ENCODE data around the gene RORC. TPM values are rescaled to one million over a fixed set of nuclear protein-coding genes. Genes with fewer than 3 reads are reported as not detected.

RORC gene
- total RNA-seq, 1 experiment from 2014 or later = 0.44 TPM

DNA sequence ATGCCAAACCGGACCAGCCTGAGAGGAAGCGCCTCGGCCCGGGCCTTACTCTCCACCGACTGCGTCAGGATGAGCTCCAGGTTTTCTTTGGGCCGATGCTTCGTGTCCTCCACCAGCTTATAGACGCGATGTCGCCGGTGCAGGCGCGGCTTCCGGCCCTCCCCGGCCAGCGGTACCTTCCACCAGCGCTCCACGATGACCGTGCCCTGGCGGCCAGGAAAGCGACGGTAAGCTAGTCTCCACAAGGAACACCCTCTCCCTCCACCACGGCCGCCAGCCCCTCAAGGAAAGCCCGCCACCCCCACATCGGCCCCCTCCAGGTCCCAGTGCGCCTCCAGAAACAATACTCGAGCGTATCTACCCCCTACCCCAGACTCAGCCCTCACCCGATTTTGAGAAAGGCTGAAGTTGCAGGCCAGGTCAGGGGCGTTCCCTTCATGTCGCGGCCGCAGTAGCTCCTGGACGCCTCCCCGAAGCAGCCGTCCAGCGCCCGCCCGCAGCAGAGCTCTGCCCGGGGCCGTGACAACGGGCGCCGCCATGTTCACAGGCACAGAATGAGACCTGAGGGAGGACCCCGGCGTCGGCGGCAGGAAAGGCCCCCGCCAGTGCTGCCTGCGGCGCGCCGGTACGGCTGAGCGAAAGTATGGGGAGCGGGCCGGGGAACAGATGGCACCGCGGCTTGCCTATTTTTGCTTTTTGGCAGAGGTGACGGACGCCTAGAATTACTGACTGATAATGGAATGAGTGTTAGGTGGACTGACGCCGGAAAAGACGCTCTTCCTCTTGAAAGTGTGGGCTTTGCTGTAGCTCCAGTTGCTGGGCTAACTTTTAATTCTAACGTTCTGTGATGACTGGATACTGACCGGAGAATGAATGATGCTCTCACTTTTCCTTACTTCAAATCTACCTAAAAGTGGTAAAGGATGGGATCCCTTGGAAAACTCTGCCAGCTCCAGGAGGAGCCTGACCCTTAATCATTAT is 68.4 kb downstream of the RORC start, which contains the start of gene MRPL9 (continued):
- TF ChIP-seq, protein P1, sequence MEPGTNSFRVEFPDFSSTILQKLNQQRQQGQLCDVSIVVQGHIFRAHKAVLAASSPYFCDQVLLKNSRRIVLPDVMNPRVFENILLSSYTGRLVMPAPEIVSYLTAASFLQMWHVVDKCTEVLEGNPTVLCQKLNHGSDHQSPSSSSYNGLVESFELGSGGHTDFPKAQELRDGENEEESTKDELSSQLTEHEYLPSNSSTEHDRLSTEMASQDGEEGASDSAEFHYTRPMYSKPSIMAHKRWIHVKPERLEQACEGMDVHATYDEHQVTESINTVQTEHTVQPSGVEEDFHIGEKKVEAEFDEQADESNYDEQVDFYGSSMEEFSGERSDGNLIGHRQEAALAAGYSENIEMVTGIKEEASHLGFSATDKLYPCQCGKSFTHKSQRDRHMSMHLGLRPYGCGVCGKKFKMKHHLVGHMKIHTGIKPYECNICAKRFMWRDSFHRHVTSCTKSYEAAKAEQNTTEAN (CRISPR knock-in tag; IDR thresholded peaks at IDR 0.05) = no peak
- TF ChIP-seq NFE2L1 (CRISPR knock-in tag; IDR thresholded peaks at IDR 0.05) = no peak
- TF ChIP-seq, protein P2, sequence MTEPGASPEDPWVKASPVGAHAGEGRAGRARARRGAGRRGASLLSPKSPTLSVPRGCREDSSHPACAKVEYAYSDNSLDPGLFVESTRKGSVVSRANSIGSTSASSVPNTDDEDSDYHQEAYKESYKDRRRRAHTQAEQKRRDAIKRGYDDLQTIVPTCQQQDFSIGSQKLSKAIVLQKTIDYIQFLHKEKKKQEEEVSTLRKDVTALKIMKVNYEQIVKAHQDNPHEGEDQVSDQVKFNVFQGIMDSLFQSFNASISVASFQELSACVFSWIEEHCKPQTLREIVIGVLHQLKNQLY (CRISPR knock-in tag; IDR thresholded peaks at IDR 0.05) = no peak

DNA sequence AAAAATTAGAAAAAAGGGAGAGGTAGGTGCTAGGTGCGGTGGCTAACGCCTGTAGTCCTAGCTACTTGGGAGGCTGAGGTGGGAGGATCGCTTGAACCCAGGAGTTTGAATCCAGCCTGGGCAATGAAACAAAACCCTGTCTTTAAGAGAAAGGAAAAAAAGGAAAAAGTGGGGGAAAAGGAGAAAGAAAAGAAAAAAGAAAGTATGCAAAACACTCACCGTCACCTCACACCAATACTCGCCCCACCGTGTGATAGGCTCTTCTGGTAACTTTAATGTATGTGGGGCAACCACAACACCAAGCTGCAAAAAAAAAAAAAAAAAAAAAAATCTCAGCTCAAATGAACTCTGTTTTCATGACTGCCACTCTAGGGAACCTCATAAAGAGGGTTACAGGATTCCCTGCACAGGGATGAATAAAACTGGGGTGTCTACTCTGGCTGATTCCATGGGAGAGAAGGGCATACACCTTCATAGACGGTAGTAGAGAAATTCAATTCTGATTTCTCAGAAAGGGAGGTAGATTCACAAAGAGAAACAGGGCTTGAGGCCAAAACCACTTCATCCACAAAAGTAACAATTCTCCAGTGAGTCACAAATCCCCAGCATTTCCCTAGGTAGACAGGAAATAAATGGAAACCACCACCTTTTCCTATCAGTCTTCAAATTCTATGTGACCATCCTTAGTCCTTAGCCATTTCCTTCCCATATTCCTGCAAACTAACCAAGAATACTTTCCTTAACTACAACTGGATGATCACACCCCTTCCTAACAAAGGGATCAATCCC is 70.8 kb downstream of the RORC start:
- no peak for DNase-seq (ENCODE audit: low spot score)
- Mint-ChIP-seq H3K4me3 (peak overlapping the region; percentile 34; the same call in 1 of the 2 replicates), H3K9me3 (no peaks in the 10 kb centered on the region), H3K4me1 (peaks cover 14% of the 10 kb centered on the region), H3K36me3 (peaks cover 31% of the 10 kb centered on the region), H3K27ac (no peak overlapping the region), H3K27me3 (ENCODE audit: low read depth) (no peaks in the 10 kb centered on the region)
- CTCF ChIA-PET = interaction anchor here (0.7 kb wide), 1 partner anchor 29 kb away, joined by 3 read pairs; no protein-coding TSS in a partner anchor
- no peak for TF ChIP-seq ZNF416 (CRISPR knock-in tag; IDR thresholded peaks at IDR 0.05)
- no peak for ATAC-seq
- POLR2A ChIA-PET = interaction anchor here (0.6 kb wide), 1 partner anchor 35 kb away, joined by 7 read pairs; no protein-coding TSS in a partner anchor

DNA sequence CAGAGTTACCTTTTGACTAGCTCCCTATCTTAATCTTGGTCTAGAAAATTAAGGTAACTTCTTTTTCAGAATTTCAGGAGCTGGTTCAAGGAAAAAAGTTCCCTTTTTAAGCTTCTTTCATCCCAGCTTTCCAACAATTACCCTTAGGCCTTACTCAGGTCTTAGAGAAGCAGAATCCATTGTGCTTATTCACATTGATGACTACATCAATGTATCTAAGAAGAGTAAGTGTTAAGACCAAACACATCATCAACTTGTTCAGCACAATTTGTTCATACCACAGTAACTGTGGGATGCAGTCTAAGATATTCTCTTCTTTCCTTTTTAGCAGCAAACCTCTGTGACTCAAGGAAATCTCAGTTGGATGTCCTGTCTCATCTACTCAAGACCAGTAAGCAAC is 72.4 kb downstream of the RORC start:
- Mint-ChIP-seq H3K4me3 (no peak overlapping the region), H3K27ac (no peak overlapping the region), H3K4me1 (peaks cover 11% of the 10 kb centered on the region), H3K9me3 (no peaks in the 10 kb centered on the region), H3K36me3 (peaks cover 31% of the 10 kb centered on the region), H3K27me3 (ENCODE audit: low read depth) (no peaks in the 10 kb centered on the region)
- no peak for DNase-seq (ENCODE audit: low spot score)
- CTCF ChIA-PET = interaction anchor here (0.7 kb wide), 1 partner anchor 66 kb away, joined by 3 read pairs; no protein-coding TSS in a partner anchor
- no peak for ATAC-seq
- TF ChIP-seq, protein P3, sequence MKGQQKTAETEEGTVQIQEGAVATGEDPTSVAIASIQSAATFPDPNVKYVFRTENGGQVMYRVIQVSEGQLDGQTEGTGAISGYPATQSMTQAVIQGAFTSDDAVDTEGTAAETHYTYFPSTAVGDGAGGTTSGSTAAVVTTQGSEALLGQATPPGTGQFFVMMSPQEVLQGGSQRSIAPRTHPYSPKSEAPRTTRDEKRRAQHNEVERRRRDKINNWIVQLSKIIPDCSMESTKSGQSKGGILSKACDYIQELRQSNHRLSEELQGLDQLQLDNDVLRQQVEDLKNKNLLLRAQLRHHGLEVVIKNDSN (CRISPR knock-in tag; IDR thresholded peaks at IDR 0.05) = no peak
- TF ChIP-seq GRHL2 (CRISPR knock-in tag; IDR thresholded peaks at IDR 0.05; ENCODE audit: insufficient replicate concordance, severe bottlenecking) (no peak), ZNF263 (CRISPR knock-in tag; IDR thresholded peaks at IDR 0.05; ENCODE audit: low read depth) (no peak), ZBTB21 (CRISPR knock-in tag; IDR thresholded peaks at IDR 0.05; ENCODE audit: borderline replicate concordance) (no peak)
- TF ChIP-seq, protein P4, sequence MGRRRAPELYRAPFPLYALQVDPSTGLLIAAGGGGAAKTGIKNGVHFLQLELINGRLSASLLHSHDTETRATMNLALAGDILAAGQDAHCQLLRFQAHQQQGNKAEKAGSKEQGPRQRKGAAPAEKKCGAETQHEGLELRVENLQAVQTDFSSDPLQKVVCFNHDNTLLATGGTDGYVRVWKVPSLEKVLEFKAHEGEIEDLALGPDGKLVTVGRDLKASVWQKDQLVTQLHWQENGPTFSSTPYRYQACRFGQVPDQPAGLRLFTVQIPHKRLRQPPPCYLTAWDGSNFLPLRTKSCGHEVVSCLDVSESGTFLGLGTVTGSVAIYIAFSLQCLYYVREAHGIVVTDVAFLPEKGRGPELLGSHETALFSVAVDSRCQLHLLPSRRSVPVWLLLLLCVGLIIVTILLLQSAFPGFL (CRISPR knock-in tag; IDR thresholded peaks at IDR 0.05; ENCODE audit: borderline replicate concordance) = no peak
- POLR2A ChIA-PET = interaction anchor here (0.7 kb wide), 1 partner anchor 229 kb away, joined by 7 read pairs; no protein-coding TSS in a partner anchor

DNA sequence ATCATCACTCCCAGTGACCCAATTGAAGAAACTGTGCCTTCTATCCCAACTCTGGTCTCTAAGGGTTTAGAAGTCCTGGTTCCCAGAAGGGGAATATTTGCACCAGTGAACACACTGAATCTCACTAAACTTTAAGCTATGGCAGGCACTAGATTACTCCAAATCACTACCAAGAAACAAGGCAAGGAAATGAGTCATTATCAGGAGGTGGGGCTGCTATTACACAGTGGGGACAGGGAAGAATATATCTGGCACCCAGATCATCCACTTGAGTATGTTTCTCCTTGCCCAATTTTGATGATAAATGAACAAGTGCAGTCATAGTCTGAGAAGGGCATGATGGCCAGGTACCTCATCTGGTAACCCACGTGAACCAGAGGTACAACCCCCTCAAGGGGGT is 75.3 kb downstream of the RORC start:
- H3K4me3 Mint-ChIP-seq = no peak overlapping the region
- H3K4me1 Mint-ChIP-seq = no peaks in the 10 kb centered on the region
- CTCF ChIA-PET = no interaction called here
- DNase-seq (ENCODE audit: low spot score) (no peak), ATAC-seq (no peak)
- POLR2A ChIA-PET = no interaction called here
- no peaks in the 10 kb centered on the region for H3K9me3 Mint-ChIP-seq
- H3K27ac Mint-ChIP-seq = no peak overlapping the region
- H3K27me3 Mint-ChIP-seq (ENCODE audit: low read depth) = no peaks in the 10 kb centered on the region
- H3K36me3 Mint-ChIP-seq = peaks cover 20% of the 10 kb centered on the region
- TF ChIP-seq ZNF416 (CRISPR knock-in tag; IDR thresholded peaks at IDR 0.05) (no peak), RORB (CRISPR knock-in tag; IDR thresholded peaks at IDR 0.05) (no peak)
- TF ChIP-seq, protein P5, sequence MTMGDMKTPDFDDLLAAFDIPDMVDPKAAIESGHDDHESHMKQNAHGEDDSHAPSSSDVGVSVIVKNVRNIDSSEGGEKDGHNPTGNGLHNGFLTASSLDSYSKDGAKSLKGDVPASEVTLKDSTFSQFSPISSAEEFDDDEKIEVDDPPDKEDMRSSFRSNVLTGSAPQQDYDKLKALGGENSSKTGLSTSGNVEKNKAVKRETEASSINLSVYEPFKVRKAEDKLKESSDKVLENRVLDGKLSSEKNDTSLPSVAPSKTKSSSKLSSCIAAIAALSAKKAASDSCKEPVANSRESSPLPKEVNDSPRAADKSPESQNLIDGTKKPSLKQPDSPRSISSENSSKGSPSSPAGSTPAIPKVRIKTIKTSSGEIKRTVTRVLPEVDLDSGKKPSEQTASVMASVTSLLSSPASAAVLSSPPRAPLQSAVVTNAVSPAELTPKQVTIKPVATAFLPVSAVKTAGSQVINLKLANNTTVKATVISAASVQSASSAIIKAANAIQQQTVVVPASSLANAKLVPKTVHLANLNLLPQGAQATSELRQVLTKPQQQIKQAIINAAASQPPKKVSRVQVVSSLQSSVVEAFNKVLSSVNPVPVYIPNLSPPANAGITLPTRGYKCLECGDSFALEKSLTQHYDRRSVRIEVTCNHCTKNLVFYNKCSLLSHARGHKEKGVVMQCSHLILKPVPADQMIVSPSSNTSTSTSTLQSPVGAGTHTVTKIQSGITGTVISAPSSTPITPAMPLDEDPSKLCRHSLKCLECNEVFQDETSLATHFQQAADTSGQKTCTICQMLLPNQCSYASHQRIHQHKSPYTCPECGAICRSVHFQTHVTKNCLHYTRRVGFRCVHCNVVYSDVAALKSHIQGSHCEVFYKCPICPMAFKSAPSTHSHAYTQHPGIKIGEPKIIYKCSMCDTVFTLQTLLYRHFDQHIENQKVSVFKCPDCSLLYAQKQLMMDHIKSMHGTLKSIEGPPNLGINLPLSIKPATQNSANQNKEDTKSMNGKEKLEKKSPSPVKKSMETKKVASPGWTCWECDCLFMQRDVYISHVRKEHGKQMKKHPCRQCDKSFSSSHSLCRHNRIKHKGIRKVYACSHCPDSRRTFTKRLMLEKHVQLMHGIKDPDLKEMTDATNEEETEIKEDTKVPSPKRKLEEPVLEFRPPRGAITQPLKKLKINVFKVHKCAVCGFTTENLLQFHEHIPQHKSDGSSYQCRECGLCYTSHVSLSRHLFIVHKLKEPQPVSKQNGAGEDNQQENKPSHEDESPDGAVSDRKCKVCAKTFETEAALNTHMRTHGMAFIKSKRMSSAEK (CRISPR knock-in tag; IDR thresholded peaks at IDR 0.05; ENCODE audit: borderline replicate concordance) = no peak
- TF ChIP-seq, protein P6, sequence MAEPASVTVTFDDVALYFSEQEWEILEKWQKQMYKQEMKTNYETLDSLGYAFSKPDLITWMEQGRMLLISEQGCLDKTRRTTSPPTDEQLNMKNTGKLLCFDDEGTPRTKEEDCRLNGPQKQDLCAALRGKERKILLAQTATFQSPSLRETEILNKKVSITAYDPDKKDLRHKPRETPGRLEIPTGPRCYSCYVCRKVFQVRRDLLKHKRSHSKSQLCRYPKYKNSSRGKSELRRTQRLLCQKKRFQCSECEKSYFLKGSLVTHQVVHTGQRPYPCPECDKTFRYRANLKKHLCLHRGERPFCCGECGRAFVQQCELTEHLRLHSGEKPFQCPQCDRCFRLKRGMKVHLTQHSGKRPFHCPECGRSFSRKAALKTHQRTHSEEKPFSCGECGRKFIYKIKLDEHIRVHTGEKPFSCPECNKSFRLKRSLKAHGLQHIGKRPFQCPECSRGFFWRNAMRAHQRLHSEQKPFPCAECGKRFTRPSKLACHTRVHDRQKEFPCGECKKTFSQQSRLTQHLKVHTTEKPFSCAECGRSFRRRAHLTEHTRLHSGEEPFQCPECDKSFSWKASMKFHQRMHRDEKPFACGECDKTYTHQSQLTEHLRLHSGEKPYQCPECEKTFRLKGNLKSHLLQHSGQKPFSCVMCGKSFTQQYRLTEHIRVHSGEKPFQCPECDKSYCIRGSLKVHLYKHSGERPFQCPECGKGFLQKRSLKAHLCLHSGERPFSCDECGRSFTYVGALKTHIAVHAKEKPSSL (CRISPR knock-in tag; conservative IDR thresholded peaks at IDR 0.05) = no peak
- TF ChIP-seq, protein P3 (CRISPR knock-in tag; IDR thresholded peaks at IDR 0.05) = no peak

Measured in WTC11 (cell line).